ENCODE data around the gene GMPR2. TPM values are rescaled to one million over a fixed set of nuclear protein-coding genes. Genes with fewer than 3 reads are reported as not detected.

Gene GMPR2
- total and polyA plus RNA-seq, 2 of the 13 experiments (the other 11 are each of a cell fraction or from before 2014, with no cell fraction given), result 210 to 273 TPM

DNA sequence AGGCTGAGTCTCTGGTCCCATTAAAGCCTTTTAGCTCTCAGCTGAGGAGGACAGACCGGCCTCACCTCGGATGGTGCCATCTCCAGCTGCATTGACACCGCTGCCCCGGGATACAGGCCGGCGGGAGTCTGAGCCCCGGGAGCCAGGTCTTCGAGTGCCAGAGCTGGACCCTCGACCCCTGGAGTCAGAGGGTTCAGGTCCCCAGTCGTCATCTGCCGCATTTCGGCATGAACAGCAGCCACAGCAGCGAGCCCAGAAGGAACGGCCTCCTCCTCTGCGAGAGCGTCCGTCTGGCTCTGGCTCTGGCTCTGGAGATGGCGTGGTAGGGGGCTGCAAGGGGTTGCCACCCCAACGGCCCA is 29.2 kb downstream of the GMPR2 start:
- in situ Hi-C loops (cut with HindIII; ENCODE audit: extremely low pct_ligation_motif_present, low pct_unique_long_range_greater_than_20kb), result no loop called here
- TF ChIP-seq AGO2 (optimal IDR thresholded peaks at IDR 0.05; ENCODE audit: low read depth, low read length) (peak; percentile 22), ZNF564 (CRISPR knock-in tag; IDR thresholded peaks at IDR 0.05) (no peak), TAF15 (IDR thresholded peaks at IDR 0.05; ENCODE audit: low read depth, low read length, poor library complexity, severe bottlenecking) (no peak), ZFX (CRISPR knock-in tag; IDR thresholded peaks at IDR 0.05; ENCODE audit: low read depth) (no peak), NRL (CRISPR knock-in tag; IDR thresholded peaks at IDR 0.05; ENCODE audit: borderline replicate concordance) (0 out of 2 replicates have a peak, but pooled peaks have one; percentile 2)
- peaks cover 16% of the 10 kb centered on the region for H3K4me1 ChIP-seq (ENCODE audit: insufficient read depth, low read length)
- H3K4me3 ChIP-seq (replicated peaks in 1 of 3; ENCODE audit: insufficient read depth in 1 of 3, low read depth in 2 of 3, low read length in 3 of 3), result no peak overlapping the region
- DNase-seq (ENCODE audit: low spot score) (no peak), FAIRE-seq (no peak), ATAC-seq (no peak)
- no peaks in the 10 kb centered on the region for H3K9me3 ChIP-seq (ENCODE audit: low read length)
- H4K20me1 ChIP-seq (ENCODE audit: insufficient read depth, low read length), result no peaks in the 10 kb centered on the region
- 89% methylated on average over 19 of the region's 19 CpGs for WGBS (ENCODE audit: low lambda C conversion rate)
- BruUV-seq (replicated peaks), result no TSS peak
- peaks cover 9 to 19% of the 10 kb centered on the region in 2 experiments; a peak in 4 of 5 replicates for H3K36me3 ChIP-seq (replicated peaks in 1 of 2; ENCODE audit: control insufficient read depth in 1 of 2, insufficient read depth in 2 of 2, low read length in 2 of 2)
- H3K27ac ChIP-seq (ENCODE audit: extremely low read length, insufficient read depth, low read length), result no peak overlapping the region
- ChIA-PET POLR2A (interaction anchor here (0.8 to 16.5 kb wide), 5 partner anchors 8 to 170 kb away, joined by 3 to 435 read pairs (median 8); partner anchors contain the start of genes DHRS1, NOP9, RABGGTA and TINF2), CTCF (ENCODE audit: low intra/inter-chr PET ratio, low total read pairs) (no interaction called here)
- intact Hi-C loops (cut with micrococcal nuclease; ENCODE audit: unreplicated experiment), result no loop called here
- H3K9ac ChIP-seq (ENCODE audit: insufficient read depth, low read depth, low read length), result no peak overlapping the region
- H2AFZ ChIP-seq (ENCODE audit: low read length), result no peak overlapping the region
- no peak overlapping the region for H3K4me2 ChIP-seq (ENCODE audit: low read depth, low read length)
- H3K79me2 ChIP-seq (ENCODE audit: insufficient read depth, low read length), result no peaks in the 10 kb centered on the region
- H3K27me3 ChIP-seq (ENCODE audit: control insufficient read depth in 1 of 2, insufficient read depth in 2 of 2, low read length in 2 of 2), result no peaks in the 10 kb centered on the region

DNA sequence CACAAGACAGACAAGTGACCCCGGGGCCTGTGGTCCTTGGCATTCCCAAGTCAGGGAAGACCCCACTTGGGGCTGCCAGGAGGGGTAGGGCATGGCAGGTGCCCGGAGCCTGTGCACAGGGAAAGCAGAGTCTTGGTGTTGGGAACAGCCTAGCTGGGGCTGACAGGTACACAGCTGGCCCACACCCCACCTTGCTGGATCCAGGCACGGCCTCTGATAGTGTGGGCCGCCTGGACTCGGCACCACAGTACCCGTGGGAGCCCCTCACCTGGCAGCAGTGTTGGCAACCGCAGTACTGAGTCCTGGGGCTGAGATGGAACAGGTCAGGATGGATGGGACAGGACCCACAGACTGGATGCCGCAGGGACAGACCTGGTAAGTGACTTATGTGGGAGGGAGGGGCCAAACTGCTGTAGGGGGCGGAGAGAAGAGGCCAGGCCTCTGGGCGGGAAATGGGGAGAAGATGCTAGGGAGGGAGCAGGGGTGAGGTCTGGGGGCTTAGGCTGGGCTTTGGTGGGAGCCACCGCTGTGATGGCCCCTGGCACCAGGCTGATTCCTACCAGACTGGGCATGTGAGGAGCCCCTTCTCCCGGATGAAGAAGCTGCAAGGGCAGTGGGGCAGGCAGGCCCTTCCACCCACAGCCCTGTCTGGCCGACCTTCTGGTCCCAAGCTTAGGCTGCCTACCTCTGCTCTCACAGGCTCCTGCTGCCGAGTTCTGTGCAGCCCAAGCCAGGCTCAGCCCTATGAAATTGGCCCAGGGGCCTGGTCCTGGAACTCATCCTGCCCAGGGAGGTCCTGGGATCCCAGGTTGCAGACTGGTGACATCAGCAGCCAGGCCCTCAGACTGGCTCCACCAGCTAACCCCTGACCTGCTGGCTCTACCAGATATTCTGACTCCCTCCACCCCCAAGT is 30.3 kb downstream of the GMPR2 start, which contains the start of gene TGM1:
TGM1 (minus strand) TSS at position 357 of the 913 bp plus-strand sequence. CDS start 825 bp downstream, outside the sequence.
- no peak within 1 kb of the TSS for H3K4me2 ChIP-seq (ENCODE audit: low read depth, low read length)
- DNase-seq (ENCODE audit: low spot score) (no peak), FAIRE-seq (no peak), ATAC-seq (peak; percentile 1)
- H3K9ac ChIP-seq (ENCODE audit: insufficient read depth, low read depth, low read length), result peak within 1 kb of the TSS; percentile 5; the same call in 1 of the 2 replicates
- intact Hi-C loops (cut with micrococcal nuclease; ENCODE audit: unreplicated experiment), result no loop called here
- H2AFZ ChIP-seq (ENCODE audit: low read length), result no peak within 1 kb of the TSS
- no peaks in the 10 kb centered on the region for H3K9me3 ChIP-seq (ENCODE audit: low read length)
- H3K4me3 ChIP-seq (replicated peaks in 1 of 3; ENCODE audit: insufficient read depth in 1 of 3, low read depth in 2 of 3, low read length in 3 of 3), result no peak within 1 kb of the TSS
- WGBS (ENCODE audit: low lambda C conversion rate), result 83% methylated on average over 14 of the region's 14 CpGs
- ChIA-PET POLR2A (interaction anchor here (1.0 to 16.5 kb wide), 5 partner anchors 7 to 44 kb away, joined by 3 to 435 read pairs (median 23); partner anchors contain the start of genes CIDEB, DHRS1, NOP9 and RABGGTA), CTCF (ENCODE audit: low intra/inter-chr PET ratio, low total read pairs) (no interaction called here)
- H3K27ac ChIP-seq (ENCODE audit: extremely low read length, insufficient read depth, low read length), result no peak within 1 kb of the TSS
- H3K4me1 ChIP-seq (ENCODE audit: insufficient read depth, low read length), result peaks cover 13% of the 10 kb centered on the region
- H3K79me2 ChIP-seq (ENCODE audit: insufficient read depth, low read length), result no peaks in the 10 kb centered on the region
- H4K20me1 ChIP-seq (ENCODE audit: insufficient read depth, low read length), result no peaks in the 10 kb centered on the region
- no peaks in the 10 kb centered on the region for H3K27me3 ChIP-seq (ENCODE audit: control insufficient read depth in 1 of 2, insufficient read depth in 2 of 2, low read length in 2 of 2)
- peaks cover 19 to 28% of the 10 kb centered on the region in 2 experiments; a peak in 4 of 5 replicates for H3K36me3 ChIP-seq (replicated peaks in 1 of 2; ENCODE audit: control insufficient read depth in 1 of 2, insufficient read depth in 2 of 2, low read length in 2 of 2)
- BruUV-seq (replicated peaks), result no TSS peak
- in situ Hi-C loops (cut with HindIII; ENCODE audit: extremely low pct_ligation_motif_present, low pct_unique_long_range_greater_than_20kb), result no loop called here
- TF ChIP-seq ZFAT (CRISPR knock-in tag; conservative IDR thresholded peaks at IDR 0.05), result no peak
- TF ChIP-seq SNAI1 (CRISPR knock-in tag; IDR thresholded peaks at IDR 0.05; ENCODE audit: borderline replicate concordance), result no peak
- no peak for TF ChIP-seq ZNF136 (CRISPR knock-in tag; IDR thresholded peaks at IDR 0.05; ENCODE audit: low read depth)
- TF ChIP-seq WIZ (CRISPR knock-in tag; IDR thresholded peaks at IDR 0.05), result no peak
- no peak for TF ChIP-seq MAFG (CRISPR knock-in tag; IDR thresholded peaks at IDR 0.05)
- TF ChIP-seq, protein P1, sequence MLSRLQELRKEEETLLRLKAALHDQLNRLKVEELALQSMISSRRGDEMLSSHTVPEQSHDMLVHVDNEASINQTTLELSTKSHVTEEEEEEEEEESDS (CRISPR knock-in tag; IDR thresholded peaks at IDR 0.05; ENCODE audit: borderline replicate concordance), result no peak
- no peak for TF ChIP-seq ZNF382 (CRISPR knock-in tag; IDR thresholded peaks at IDR 0.05; ENCODE audit: borderline replicate concordance)
- TF ChIP-seq ZNF577 (CRISPR knock-in tag; IDR thresholded peaks at IDR 0.05; ENCODE audit: borderline replicate concordance, low read depth), result no peak
- no peak for TF ChIP-seq NR1H2 (CRISPR knock-in tag; IDR thresholded peaks at IDR 0.05; ENCODE audit: borderline replicate concordance, low read depth)
- TF ChIP-seq SRF (IDR thresholded peaks at IDR 0.05; ENCODE audit: low read depth, low read length), result no peak
- 0 out of 2 replicates have a peak, but pooled peaks have one; percentile 67 for TF ChIP-seq EEA1 (CRISPR knock-in tag; IDR thresholded peaks at IDR 0.05; ENCODE audit: borderline replicate concordance)
